GM19238 (cell line): ENCODE results near the gene PTGES2.

Experiments used
- DNase-seq: peaks from one replicate; pipeline ENCODE4 v3.0.0; 2011; ENCODE audit warnings: low spot score; ENCODE audit not compliant: insufficient read length

PTGES2 gene

GRCh38 chr9:128127568-128127989, at the start of gene PTGES2:
Gene PTGES2, minus strand, starts transcription at chr9:128127729. Its CDS starts 12 bp downstream, at chr9:128127717.
- DNase-seq = peak; percentile 74

GRCh38 chr9:128175726-128176125, 48.2 kb upstream of the PTGES2 start:
- DNase-seq = no peak

GRCh38 chr9:128175102-128175563, 47.6 kb upstream of the PTGES2 start:
- no peak for DNase-seq

DNA sequence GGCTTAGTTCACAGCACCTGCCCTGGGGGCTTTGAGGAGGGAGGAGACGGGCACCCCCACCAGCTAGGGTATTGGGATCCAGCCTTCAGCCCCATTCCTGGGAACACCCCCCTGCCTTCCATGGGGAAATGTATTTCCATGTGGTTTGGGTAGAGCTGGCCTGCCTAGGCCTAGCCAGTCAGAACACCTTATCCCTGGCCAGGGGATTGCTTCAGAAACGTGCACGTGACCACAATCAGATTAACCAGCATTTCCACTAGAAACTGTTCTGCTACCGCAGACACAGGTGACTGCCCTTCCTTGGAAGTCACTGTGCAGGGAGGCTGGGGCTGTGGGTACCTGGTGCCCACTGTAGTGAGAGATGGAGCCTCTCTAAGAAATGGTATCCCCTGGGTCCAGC, 46.5 kb upstream of the PTGES2 start:
- no peak for DNase-seq

DNA sequence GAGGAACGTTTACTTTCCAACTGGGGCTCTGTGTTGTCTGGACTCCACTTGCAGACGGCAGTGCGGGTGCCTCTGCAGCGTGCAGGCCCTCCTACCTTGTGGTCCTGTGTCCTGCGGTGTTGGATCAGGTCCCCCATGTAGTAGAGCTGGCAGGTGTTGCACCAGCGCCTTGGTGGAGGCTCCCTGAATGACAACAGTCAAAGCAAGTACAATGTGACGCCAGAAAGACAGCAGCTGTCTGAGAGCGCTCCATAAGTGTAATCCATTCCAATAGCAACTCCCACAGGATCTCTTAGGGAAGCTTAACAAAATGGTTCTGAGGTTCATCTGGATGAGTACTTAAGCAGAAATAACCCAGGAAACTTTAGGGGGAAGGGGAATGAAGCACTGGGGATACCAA, 42.4 kb upstream of the PTGES2 start:
- DNase-seq = no peak

- no peak for DNase-seq
Measured at GRCh38 chr9:128169492-128169891, 42.0 kb upstream of the PTGES2 start.

- no peak for DNase-seq
Measured at GRCh38 chr9:128168731-128169308, 41.3 kb upstream of the PTGES2 start.

GRCh38 chr9:128167209-128167608, 39.7 kb upstream of the PTGES2 start:
- no peak for DNase-seq

GRCh38 chr9:128166169-128166568, 38.6 kb upstream of the PTGES2 start:
- no peak for DNase-seq

DNA sequence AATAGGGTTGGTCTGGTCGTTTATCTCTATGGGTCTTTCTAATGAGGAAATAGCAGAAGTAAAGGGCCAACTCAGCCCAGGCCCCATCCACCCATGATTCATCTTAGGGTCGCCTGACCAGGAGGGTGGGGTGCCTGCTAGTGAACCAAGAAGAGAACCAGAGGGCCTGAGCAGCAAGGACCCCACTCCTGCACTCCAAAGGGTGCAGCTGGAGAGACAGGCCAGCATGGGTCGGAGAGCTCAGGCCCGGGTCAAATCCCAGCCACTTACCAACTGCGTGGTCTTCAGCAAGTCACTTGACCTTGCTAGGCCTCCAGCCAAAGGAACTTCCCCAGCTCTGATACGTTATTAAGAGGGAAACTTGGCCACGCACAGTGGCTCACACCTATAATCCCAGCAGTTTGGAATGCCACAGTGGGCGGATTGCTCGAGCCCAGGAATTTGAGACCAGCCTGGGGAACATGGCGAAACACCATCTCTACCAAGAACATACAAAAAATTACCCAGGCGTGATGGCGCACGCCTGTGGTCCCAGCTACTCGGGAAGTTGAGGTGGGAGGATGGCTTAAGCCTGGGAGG, 36.9 kb upstream of the PTGES2 start:
- no peak for DNase-seq

- DNase-seq = no peak
Measured at GRCh38 chr9:128163523-128164306, 36.2 kb upstream of the PTGES2 start.

DNA sequence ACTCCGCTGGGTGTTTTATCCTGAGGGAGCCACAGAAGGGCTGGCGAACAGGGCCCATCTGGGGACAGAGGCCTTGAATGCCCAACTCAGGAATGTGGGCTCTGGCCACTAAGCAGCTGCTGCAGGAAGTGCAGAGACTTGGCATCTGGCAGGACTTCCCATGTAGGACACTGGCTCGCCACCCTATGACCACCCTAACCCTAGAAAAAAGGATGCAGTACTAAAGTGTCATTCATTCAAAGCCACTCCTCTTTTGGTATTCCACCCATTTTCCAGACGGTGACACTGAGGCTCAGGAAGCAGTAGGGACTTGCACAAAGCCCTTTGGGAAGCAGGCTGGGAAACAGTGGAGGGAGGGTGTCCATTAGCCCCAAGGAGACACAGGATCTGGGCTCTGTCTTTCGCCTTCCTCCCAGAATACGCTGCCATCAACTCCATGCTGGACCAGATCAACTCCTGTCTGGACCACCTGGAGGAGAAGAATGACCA, 35.5 kb upstream of the PTGES2 start:
- DNase-seq = no peak

- no peak for DNase-seq
Measured at GRCh38 chr9:128162215-128163026, 34.9 kb upstream of the PTGES2 start.

GRCh38 chr9:128161215-128161902, 33.8 kb upstream of the PTGES2 start:
- no peak for DNase-seq

- DNase-seq = peak; percentile 37
Measured at GRCh38 chr9:128160603-128160987, 33.1 kb upstream of the PTGES2 start.

GRCh38 chr9:128159784-128160602, 32.5 kb upstream of the PTGES2 start, which contains the start of gene BBLN:
Gene BBLN, plus strand, starts transcription at chr9:128160265. Its CDS starts 143 bp downstream, at chr9:128160408.
- peak; percentile 98 for DNase-seq

- DNase-seq = peak; percentile 56
Measured at GRCh38 chr9:128159522-128159783, 31.9 kb upstream of the PTGES2 start.

- no peak for DNase-seq
Measured at GRCh38 chr9:128155736-128156500, 28.4 kb upstream of the PTGES2 start.

DNA sequence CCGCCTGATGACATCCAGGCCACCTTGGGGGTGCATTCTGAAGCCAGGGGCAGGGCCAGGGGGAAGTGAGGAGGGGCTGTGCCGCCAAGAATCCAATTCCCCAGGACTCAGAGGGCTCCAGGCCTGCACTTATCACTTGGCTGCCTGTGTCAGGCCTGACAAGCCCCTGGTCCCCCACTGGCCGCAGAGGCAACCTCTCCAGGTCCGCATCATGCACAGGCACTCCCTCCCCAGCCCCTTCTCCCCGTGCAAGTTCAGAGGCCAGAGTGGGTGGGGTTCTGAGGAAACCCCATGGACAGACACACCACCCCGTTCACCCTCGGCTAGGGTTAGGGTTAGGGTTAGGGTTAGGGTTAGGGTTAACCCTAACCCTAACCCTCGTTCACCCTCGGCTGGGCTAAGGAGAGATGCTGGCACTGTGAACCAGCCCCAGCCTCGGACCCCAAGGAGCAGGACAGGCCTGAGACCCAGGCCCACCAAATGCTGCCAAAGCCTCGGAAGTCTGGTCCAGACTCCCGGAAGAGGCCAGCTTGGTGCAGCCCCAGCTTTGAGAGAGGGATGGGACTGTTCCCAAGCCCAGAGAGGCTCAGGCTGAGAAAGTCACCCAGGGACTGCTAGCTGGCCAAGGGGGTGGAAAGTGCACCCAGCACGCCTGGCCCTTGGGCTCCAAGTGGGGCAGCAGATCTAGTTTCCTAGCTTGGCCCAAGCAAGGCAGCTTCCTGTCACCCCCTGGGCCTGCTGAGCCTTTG, 26.6 kb upstream of the PTGES2 start:
- no peak for DNase-seq
